ENCODE data around the gene MYRF. TPM values are rescaled to one million over a fixed set of nuclear protein-coding genes. Genes with fewer than 3 reads are reported as not detected.

The MYRF gene
- total and polyA plus RNA-seq, 4 donors: 11.9 to 41.2 (median 25.2) TPM

GRCh38 chr11:61834278-61835048 lies 82.0 kb downstream of the MYRF start:
- no peak overlapping the region for H3K9ac ChIP-seq (ENCODE audit: insufficient read depth in 1 of 2, low read length in 2 of 2)

GRCh38 chr11:61836193-61836592 lies 83.8 kb downstream of the MYRF start:
- H3K27me3 ChIP-seq (ENCODE audit: control insufficient read depth in 3 of 3, insufficient read depth in 3 of 3, low read length in 2 of 3): no peaks in the 10 kb centered on the region
- peaks cover 0 to 8% (median 4%) of the 10 kb centered on the region in 5 donors for H3K4me1 ChIP-seq (ENCODE audit: control insufficient read depth in 5 of 5, insufficient read depth in 5 of 5, low read length in 5 of 5)
- no peak overlapping the region for H3K4me3 ChIP-seq
- WGBS, 2 donors: 96 to 98% methylated on average over 8 of the region's 8 CpGs
- H3K9me3 ChIP-seq (ENCODE audit: control insufficient read depth in 4 of 4, insufficient read depth in 3 of 4, low read length in 3 of 4): peaks cover 0 to 2% (median 0%) of the 10 kb centered on the region in 4 donors
- ATAC-seq (ENCODE audit: insufficient read depth, low FRiP score) (no peak), DNase-seq (no peak)
- no peak overlapping the region for H3K9ac ChIP-seq (ENCODE audit: insufficient read depth in 1 of 2, low read length in 2 of 2)
- TF ChIP-seq, protein P1, sequence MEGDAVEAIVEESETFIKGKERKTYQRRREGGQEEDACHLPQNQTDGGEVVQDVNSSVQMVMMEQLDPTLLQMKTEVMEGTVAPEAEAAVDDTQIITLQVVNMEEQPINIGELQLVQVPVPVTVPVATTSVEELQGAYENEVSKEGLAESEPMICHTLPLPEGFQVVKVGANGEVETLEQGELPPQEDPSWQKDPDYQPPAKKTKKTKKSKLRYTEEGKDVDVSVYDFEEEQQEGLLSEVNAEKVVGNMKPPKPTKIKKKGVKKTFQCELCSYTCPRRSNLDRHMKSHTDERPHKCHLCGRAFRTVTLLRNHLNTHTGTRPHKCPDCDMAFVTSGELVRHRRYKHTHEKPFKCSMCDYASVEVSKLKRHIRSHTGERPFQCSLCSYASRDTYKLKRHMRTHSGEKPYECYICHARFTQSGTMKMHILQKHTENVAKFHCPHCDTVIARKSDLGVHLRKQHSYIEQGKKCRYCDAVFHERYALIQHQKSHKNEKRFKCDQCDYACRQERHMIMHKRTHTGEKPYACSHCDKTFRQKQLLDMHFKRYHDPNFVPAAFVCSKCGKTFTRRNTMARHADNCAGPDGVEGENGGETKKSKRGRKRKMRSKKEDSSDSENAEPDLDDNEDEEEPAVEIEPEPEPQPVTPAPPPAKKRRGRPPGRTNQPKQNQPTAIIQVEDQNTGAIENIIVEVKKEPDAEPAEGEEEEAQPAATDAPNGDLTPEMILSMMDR (IDR thresholded peaks at IDR 0.05; ENCODE audit: control extremely low read depth, extremely low read depth): no peak
- H3K36me3 ChIP-seq (ENCODE audit: control insufficient read depth in 4 of 4, insufficient read depth in 4 of 4, low read length in 4 of 4): peaks cover 0 to 8% (median 5%) of the 10 kb centered on the region in 4 donors
- H3K27ac ChIP-seq (ENCODE audit: low read depth in 1 of 2, low read length in 1 of 2): no peak overlapping the region

More at GRCh38 chr11:61834278-61835048, 82.0 kb downstream of the MYRF start:
- H3K9me3 ChIP-seq (ENCODE audit: control insufficient read depth in 4 of 4, insufficient read depth in 3 of 4, low read length in 3 of 4): no peaks in the 10 kb centered on the region
- peaks cover 0 to 20% (median 12%) of the 10 kb centered on the region in 5 donors for H3K4me1 ChIP-seq (ENCODE audit: control insufficient read depth in 5 of 5, insufficient read depth in 5 of 5, low read length in 5 of 5)
- ATAC-seq (ENCODE audit: insufficient read depth, low FRiP score): peak; percentile 75
- H3K27me3 ChIP-seq (ENCODE audit: control insufficient read depth in 3 of 3, insufficient read depth in 3 of 3, low read length in 2 of 3): no peaks in the 10 kb centered on the region
- peak overlapping the region; percentile 56 to 83 for H3K27ac ChIP-seq (ENCODE audit: low read depth in 1 of 2, low read length in 1 of 2)
- H3K4me3 ChIP-seq: no peak overlapping the region
- TF ChIP-seq, protein P1 (IDR thresholded peaks at IDR 0.05; ENCODE audit: control extremely low read depth, extremely low read depth): no peak
- no peaks in the 10 kb centered on the region for H3K36me3 ChIP-seq (ENCODE audit: control insufficient read depth in 4 of 4, insufficient read depth in 4 of 4, low read length in 4 of 4)
- WGBS, 2 donors: 28 to 44% methylated on average over 12 of the region's 12 CpGs
- peak; percentile 79 to 85 (median 79) for DNase-seq

GRCh38 chr11:61837411-61838005 lies 85.1 kb downstream of the MYRF start:
- Histone ChIP-seq H3K4me3 (no peak overlapping the region), H3K9ac (ENCODE audit: insufficient read depth in 1 of 2, low read length in 2 of 2) (no peak overlapping the region), H3K9me3 (ENCODE audit: control insufficient read depth in 4 of 4, insufficient read depth in 3 of 4, low read length in 3 of 4) (peaks cover 0 to 2% (median 0%) of the 10 kb centered on the region in 4 donors), H3K36me3 (ENCODE audit: control insufficient read depth in 4 of 4, insufficient read depth in 4 of 4, low read length in 4 of 4) (peaks cover 0 to 14% (median 9%) of the 10 kb centered on the region in 4 donors), H3K27me3 (ENCODE audit: control insufficient read depth in 3 of 3, insufficient read depth in 3 of 3, low read length in 2 of 3) (no peaks in the 10 kb centered on the region), H3K27ac (ENCODE audit: low read depth in 1 of 2, low read length in 1 of 2) (no peak overlapping the region), H3K4me1 (ENCODE audit: control insufficient read depth in 5 of 5, insufficient read depth in 5 of 5, low read length in 5 of 5) (peaks cover 0 to 6% (median 4%) of the 10 kb centered on the region in 5 donors)
- DNase-seq: no peak
- TF ChIP-seq, protein P1 (IDR thresholded peaks at IDR 0.05; ENCODE audit: control extremely low read depth, extremely low read depth): no peak
- 95 to 96% methylated on average over 15 of the region's 15 CpGs for WGBS, 2 donors
- ATAC-seq (ENCODE audit: insufficient read depth, low FRiP score): no peak

Other genes starting within 250 kb of the MYRF start
- gene LRRC10B, start 243.9 kb upstream of the MYRF start, total RNA-seq: 10 to 100 TPM in 1 of 2 donors, 1 to 10 TPM in 1; 9.2 to 29.3 TPM
- gene LRRC10B, start 243.9 kb upstream of the MYRF start, polyA plus RNA-seq: 10 to 100 TPM in 1 of 2 donors, 1 to 10 TPM in 1; 9.3 to 13.8 TPM
- 1 to 10 TPM; 2.8 to 4.8 TPM for gene SYT7, start 171.6 kb upstream of the MYRF start, total RNA-seq
- 10 to 100 TPM in 1 of 2 donors, 1 to 10 TPM in 1; 1.7 to 10.6 TPM for gene SYT7, start 171.6 kb upstream of the MYRF start, polyA plus RNA-seq
- gene DAGLA, start 72.2 kb upstream of the MYRF start, total RNA-seq: 1 to 10 TPM; 1.5 to 7.5 TPM
- 1 to 10 TPM; 2.9 to 3.0 TPM for gene DAGLA, start 72.2 kb upstream of the MYRF start, polyA plus RNA-seq
- gene TMEM258, start 40.0 kb downstream of the MYRF start, total RNA-seq: 100 to 1,000 TPM in 1 of 2 donors, 10 to 100 TPM in 1; 43.9 to 118 TPM
- gene TMEM258, start 40.0 kb downstream of the MYRF start, polyA plus RNA-seq: 100 to 1,000 TPM; 208 to 229 TPM
- 10 to 100 TPM in 1 of 2 donors, 1 to 10 TPM in 1; 6.4 to 13.2 TPM for gene FEN1, start 40.3 kb downstream of the MYRF start, total RNA-seq
- 10 to 100 TPM in 1 of 2 donors, 1 to 10 TPM in 1; 7.7 to 12.6 TPM for gene FEN1, start 40.3 kb downstream of the MYRF start, polyA plus RNA-seq
- 100 to 1,000 TPM in 1 of 2 donors, 10 to 100 TPM in 1; 35.7 to 102 TPM for gene FADS1, start 64.4 kb downstream of the MYRF start, total RNA-seq
- gene FADS1, start 64.4 kb downstream of the MYRF start, polyA plus RNA-seq: 10 to 100 TPM; 35.1 to 54.3 TPM
- 100 to 1,000 TPM in 1 of 2 donors, 10 to 100 TPM in 1; 44.5 to 165 TPM for gene FADS2, start 75.7 kb downstream of the MYRF start, total RNA-seq
- gene FADS2, start 75.7 kb downstream of the MYRF start, polyA plus RNA-seq: 10 to 100 TPM; 58.9 to 98.6 TPM
- gene FADS3, start 138.9 kb downstream of the MYRF start, total RNA-seq: 10 to 100 TPM; 12.3 to 64.8 TPM
- 10 to 100 TPM; 52.7 to 56.2 TPM for gene FADS3, start 138.9 kb downstream of the MYRF start, polyA plus RNA-seq
- 10 to 100 TPM in 1 of 2 donors, 1 to 10 TPM in 1; 8.8 to 10.9 TPM for gene RAB3IL1, start 164.9 kb downstream of the MYRF start, total RNA-seq
- gene RAB3IL1, start 164.9 kb downstream of the MYRF start, polyA plus RNA-seq: 10 to 100 TPM in 1 of 2 donors, 1 to 10 TPM in 1; 6.7 to 20.8 TPM
- gene BEST1, start 197.7 kb downstream of the MYRF start, total RNA-seq: 10 to 100 TPM in 1 of 2 donors, 1 to 10 TPM in 1; 4.9 to 16.6 TPM
- gene BEST1, start 197.7 kb downstream of the MYRF start, polyA plus RNA-seq: 10 to 100 TPM in 1 of 2 donors, 1 to 10 TPM in 1; 6.1 to 27.3 TPM
- 1,000 to 10,000 TPM; 1,737 to 4,072 TPM for gene FTH1, start 215.0 kb downstream of the MYRF start, total RNA-seq
- gene FTH1, start 215.0 kb downstream of the MYRF start, polyA plus RNA-seq: over 10,000 TPM in 1 of 2 donors, 1,000 to 10,000 TPM in 1; 6,299 to 24,273 TPM